Nephron (organoid): ENCODE results near the gene DAP3.
"Not testable (repeated sequence)": the region's sequence is repeated elsewhere in the genome, so short reads cannot be mapped to it uniquely, and the experiment has no call there.

Experiments used
- H3K27ac Mint-ChIP-seq, 3 experiments: 2 replicates each; pipeline ENCODE4 v1.8.0; 2020; ENCODE audit warnings: mixed read lengths in 3 of 3, mild to moderate bottlenecking in 2 of 3, moderate library complexity in 1 of 3
- H3K27me3 Mint-ChIP-seq: 2 replicates; pipeline ENCODE4 v1.8.0; 2021; ENCODE audit warnings: low read depth, mild to moderate bottlenecking, moderate library complexity, mixed read lengths
- H3K36me3 Mint-ChIP-seq: 2 replicates; pipeline ENCODE4 v1.8.0; 2020; ENCODE audit warnings: low read depth, mixed read lengths
- H3K4me1 Mint-ChIP-seq: 2 replicates; pipeline ENCODE4 v1.8.0; 2020; ENCODE audit warnings: mixed read lengths
- H3K4me3 Mint-ChIP-seq, 3 experiments: 2 replicates each; pipeline ENCODE4 v1.8.0; 2020; ENCODE audit warnings: mild to moderate bottlenecking in 3 of 3, mixed read lengths in 3 of 3, moderate library complexity in 2 of 3
- H3K9me3 Mint-ChIP-seq: 2 replicates; pipeline ENCODE4 v1.8.0; 2020; ENCODE audit warnings: mixed read lengths
- TF ChIP-seq, protein P1 (sequence below), 3 experiments: fragments of 200-600 bp; sonication (generic); IDR thresholded peaks; one replicate each; pipeline ENCODE4 v1.5.0; 2021; ENCODE audit warnings: antibody characterized with exemption in 3 of 3; ENCODE audit not compliant: unreplicated experiment in 3 of 3

Gene DAP3

DNA sequence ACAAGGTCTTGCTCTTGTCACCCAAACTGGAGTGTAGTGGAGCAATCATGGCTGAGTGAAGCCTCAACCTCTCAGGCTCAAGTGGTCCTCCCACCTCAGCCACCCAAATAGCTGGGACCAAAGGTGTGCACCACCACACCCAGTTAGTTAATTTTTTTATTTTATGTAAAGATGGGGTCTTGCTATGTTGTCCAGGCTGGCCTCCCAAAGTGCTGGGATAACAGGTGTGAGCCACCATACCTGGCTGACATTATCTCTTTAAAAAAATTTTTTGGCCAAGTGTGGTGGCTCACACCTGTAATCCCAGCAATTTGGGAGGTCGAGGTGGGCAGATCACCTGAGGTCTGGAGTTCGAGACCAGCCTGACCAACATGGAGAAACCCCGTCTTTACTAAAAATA, 70.1 kb downstream of the DAP3 start:
- not testable (repeated sequence) for H3K27me3 Mint-ChIP-seq, H3K4me1 Mint-ChIP-seq, H3K4me3 Mint-ChIP-seq, H3K27ac Mint-ChIP-seq, H3K9me3 Mint-ChIP-seq
- peaks cover 61% of the 10 kb centered on the region for H3K36me3 Mint-ChIP-seq

DNA sequence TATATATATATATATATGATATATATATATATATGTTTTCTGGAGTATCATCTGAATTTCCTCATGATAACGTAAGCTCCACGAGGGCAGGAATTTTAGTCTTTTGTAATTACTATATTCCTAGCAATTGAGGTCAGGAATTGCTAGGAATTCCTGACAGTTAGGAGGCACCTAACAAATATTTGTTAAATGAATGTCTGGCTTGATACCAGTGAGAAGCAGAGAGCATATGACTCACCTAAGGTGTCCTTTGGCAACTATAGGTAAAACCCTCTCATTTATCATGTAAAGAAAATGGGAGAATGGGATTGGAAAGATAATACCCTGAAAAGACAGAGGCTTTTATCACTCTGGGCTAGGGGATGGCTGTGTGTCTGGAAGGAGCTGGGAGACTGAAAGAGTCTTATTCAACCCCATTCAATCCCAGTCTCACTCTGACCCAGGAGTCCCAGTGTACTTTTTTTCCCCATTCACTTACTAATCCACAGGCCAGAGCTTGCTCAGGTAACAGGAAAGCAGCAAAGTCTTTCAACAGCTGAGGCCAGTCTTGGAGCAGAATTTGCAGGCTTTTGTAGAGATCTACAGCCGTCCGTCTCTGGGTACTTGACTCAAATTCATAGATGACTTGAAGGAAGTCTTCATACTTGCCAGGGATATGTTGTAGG, 71.2 kb downstream of the DAP3 start:
- TF ChIP-seq, protein P1, sequence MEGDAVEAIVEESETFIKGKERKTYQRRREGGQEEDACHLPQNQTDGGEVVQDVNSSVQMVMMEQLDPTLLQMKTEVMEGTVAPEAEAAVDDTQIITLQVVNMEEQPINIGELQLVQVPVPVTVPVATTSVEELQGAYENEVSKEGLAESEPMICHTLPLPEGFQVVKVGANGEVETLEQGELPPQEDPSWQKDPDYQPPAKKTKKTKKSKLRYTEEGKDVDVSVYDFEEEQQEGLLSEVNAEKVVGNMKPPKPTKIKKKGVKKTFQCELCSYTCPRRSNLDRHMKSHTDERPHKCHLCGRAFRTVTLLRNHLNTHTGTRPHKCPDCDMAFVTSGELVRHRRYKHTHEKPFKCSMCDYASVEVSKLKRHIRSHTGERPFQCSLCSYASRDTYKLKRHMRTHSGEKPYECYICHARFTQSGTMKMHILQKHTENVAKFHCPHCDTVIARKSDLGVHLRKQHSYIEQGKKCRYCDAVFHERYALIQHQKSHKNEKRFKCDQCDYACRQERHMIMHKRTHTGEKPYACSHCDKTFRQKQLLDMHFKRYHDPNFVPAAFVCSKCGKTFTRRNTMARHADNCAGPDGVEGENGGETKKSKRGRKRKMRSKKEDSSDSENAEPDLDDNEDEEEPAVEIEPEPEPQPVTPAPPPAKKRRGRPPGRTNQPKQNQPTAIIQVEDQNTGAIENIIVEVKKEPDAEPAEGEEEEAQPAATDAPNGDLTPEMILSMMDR (IDR thresholded peaks at IDR 0.05; ENCODE audit: unreplicated experiment in 3 of 3), result no peak
- no peaks in the 10 kb centered on the region for H3K27me3 Mint-ChIP-seq
- no peak overlapping the region for H3K4me3 Mint-ChIP-seq
- H3K9me3 Mint-ChIP-seq, result no peaks in the 10 kb centered on the region
- no peak overlapping the region for H3K27ac Mint-ChIP-seq
- H3K4me1 Mint-ChIP-seq, result no peaks in the 10 kb centered on the region
- peaks cover 61% of the 10 kb centered on the region for H3K36me3 Mint-ChIP-seq

GRCh38 chr1:155760751-155761475, 72.0 kb downstream of the DAP3 start:
- no peak overlapping the region for H3K27ac Mint-ChIP-seq
- peaks cover 62% of the 10 kb centered on the region for H3K36me3 Mint-ChIP-seq
- H3K4me3 Mint-ChIP-seq, result no peak overlapping the region
- no peaks in the 10 kb centered on the region for H3K27me3 Mint-ChIP-seq
- H3K9me3 Mint-ChIP-seq, result no peaks in the 10 kb centered on the region
- H3K4me1 Mint-ChIP-seq, result peaks cover 3% of the 10 kb centered on the region
- TF ChIP-seq, protein P1 (IDR thresholded peaks at IDR 0.05; ENCODE audit: unreplicated experiment in 3 of 3), result no peak

DNA sequence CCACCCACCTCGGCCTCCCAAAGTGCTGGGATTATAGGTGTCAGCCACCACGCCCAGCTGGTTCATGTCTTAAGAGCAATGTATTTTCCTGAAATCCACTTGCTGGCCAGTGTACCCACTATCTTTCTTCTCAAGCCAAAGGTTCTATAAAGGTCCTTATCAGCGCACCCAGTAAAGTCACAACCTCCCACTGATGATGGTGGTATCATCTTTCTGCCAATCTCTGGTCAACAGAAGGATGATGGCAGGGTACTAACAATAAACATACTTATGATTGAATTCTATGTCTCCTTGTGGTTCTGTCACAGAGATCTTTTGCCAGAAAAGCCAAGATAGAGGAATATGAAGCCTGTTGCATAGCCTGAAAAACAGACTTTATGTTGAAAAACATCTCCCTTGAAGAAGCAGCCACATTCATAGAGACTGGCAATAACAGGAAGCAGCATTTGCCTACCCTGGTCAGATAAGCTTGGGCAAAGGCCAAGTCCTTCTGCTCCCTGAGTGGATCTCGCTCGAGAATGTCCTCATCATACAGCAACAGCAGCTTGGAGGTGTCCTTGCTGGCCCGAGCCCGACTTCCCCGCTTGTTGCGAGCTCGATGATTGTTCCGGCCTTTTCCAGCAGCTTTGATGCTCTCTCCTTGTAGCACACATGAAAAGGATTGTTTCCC, 73.0 kb downstream of the DAP3 start:
- Mint-ChIP-seq H3K4me3 (no peak overlapping the region), H3K27ac (no peak overlapping the region), H3K4me1 (peaks cover 4% of the 10 kb centered on the region), H3K27me3 (no peaks in the 10 kb centered on the region), H3K9me3 (no peaks in the 10 kb centered on the region), H3K36me3 (peaks cover 63% of the 10 kb centered on the region)
- TF ChIP-seq, protein P1 (IDR thresholded peaks at IDR 0.05; ENCODE audit: unreplicated experiment in 3 of 3), result no peak

DNA sequence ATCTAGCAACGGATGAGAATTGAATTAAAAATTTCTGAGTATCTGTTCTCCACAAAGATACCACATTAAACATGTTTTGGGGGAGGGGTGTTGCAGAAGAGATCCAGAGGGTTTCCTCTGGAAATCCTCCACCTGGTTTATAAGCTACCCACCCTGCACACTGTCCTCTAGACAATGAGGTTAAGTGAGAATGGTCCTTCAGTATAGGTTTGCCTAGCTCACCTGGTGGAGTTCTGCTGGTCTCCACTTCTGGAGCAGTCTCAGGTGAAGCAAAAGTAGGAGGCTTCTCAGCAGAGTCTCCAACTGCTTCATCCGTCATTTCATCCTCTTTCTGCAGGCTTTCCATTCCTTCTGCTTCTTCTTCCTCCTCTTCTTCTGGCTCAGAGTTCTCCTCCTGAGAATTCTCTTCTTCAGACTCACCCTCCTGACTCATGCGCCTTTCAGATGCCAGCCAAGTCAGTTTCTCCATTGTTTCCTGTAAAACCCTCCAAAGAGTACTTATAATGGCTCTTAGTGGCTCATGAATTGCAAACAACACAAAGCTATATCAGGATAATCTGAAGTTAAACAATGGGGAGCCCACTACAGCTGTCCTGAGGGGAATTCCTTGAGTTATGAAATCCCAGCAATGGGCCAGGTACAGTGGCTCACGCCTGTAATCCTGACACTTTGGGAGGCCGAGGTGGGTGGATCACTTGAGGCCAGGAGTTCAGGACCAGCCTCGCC, 74.4 kb downstream of the DAP3 start:
- not testable (repeated sequence) for H3K4me1 Mint-ChIP-seq, H3K9me3 Mint-ChIP-seq, H3K27ac Mint-ChIP-seq, H3K27me3 Mint-ChIP-seq, H3K4me3 Mint-ChIP-seq
- H3K36me3 Mint-ChIP-seq, result peaks cover 61% of the 10 kb centered on the region

- not testable (repeated sequence) for H3K9me3 Mint-ChIP-seq, H3K4me1 Mint-ChIP-seq, H3K4me3 Mint-ChIP-seq, H3K27ac Mint-ChIP-seq, H3K27me3 Mint-ChIP-seq
- peaks cover 64% of the 10 kb centered on the region for H3K36me3 Mint-ChIP-seq
Observed at GRCh38 chr1:155763989-155764388, 75.1 kb downstream of the DAP3 start.

DNA sequence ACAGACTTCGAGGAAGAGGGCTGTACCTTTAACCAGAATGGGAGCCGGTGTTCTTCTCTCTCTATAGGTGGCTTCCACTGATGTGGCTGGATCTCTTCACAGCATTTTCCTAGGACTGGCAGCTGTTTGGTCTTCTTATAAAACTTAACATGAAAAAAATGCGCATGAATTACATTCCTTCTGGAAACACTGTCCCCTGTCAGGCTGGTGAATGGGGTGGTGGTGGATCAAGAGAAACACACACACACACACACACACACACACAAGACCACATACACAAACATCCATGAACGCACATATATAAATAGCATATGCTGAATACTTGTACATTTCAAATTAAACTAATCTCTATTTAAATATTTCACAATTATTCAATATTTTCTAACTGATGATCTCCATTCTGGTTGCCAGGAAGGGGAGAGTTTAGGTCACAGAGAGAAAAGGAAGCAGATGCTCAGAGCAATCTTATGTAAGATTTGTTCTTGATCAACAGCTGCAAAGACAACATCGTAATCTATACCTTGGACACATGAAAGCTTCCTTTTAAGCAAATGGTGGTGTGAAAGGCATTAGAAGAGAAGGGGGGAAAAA, 78.6 kb downstream of the DAP3 start:
- not testable (repeated sequence) for H3K27me3 Mint-ChIP-seq, H3K4me1 Mint-ChIP-seq, H3K27ac Mint-ChIP-seq, H3K9me3 Mint-ChIP-seq, H3K4me3 Mint-ChIP-seq
- peaks cover 67% of the 10 kb centered on the region for H3K36me3 Mint-ChIP-seq
